GM18870 (cell line): ENCODE data around the gene UVRAG.

Source experiments
- ATAC-seq: cut with Tn5 transposase; IDR thresholded peaks from one replicate; pipeline ENCODE4 v1.9.1; 2021; ENCODE audit warnings: moderate library complexity; ENCODE audit not compliant: unreplicated experiment

The UVRAG gene

DNA sequence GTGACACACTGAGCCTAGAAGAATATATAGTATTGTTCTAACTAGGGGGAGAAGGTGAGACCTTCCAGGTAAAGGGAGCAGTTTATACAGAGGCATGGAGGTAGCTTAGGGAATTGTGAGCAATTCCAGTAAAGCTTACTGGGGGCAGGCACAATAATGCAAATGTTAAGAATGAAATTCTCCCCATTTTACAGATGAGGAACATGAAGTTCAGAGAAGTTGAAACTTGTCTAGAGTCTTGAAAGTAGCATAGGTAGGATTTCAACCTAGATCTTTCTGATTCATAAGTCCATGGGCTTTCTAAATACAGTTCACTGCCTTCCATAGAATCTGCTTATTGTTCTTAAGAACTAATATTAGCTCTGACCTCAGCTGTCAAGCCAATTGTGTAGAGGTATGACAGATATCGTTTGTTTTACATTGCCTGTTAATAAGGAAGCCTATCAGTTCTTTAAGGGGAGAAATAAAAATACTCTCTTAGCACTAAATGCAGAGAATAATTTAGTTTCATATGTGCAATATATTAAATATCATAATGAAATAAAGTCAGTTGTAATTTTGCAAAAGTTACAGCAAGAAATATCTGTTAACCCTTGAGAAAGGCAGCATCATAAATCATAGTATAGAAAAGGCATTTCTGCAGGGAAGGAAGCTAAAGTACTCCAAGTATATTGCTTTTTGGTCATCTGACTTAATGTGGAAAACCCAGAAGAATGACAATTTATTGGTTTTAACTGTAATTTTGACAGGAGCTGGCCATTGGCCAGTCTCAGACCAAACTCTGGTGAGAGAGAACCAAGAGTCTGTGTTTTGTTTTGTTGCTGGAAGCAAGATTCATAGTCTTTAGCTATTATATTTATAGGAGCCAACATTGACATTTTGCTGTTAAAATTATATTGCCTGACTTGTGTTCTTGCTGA, 181.8 kb downstream of the UVRAG start:
- no peak for ATAC-seq

DNA sequence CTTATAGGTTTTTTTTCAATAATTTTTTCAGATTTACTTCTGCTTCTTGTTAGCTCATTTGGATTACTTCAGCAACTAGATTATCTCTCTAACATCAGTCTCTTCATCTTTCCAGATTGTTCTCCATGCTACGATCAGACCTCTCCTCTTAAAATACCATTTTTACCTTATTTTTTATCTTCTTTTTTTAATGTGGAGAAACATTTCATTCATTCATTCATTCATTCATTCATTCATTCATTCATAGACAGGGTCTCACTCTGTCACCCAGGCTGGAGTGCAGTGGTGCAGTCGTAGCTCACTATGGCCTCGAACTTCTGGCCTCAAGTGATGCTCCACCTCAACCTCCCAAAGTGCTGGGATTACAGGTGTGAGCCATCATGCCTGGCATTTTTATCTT, 189.4 kb downstream of the UVRAG start:
- no peak for ATAC-seq

DNA sequence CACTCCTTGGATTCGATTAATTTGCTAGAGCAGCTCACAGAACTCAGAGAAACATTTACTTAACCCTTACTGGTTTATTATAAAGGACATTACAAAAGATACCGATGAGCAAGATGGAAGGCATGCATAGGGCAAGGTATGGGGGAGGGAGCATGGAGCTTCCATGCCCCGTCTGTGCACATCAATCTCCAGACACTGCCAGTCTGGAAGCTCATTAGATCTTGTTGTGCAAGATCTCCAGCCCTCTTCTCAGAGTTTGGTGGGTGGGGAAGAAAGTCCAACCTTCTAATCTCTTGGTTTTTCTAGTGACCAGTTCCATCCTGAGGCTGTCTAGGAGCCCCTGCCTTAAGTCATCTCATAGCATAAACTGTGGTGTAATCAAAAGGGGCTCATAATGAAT, 190.7 kb downstream of the UVRAG start:
- no peak for ATAC-seq

- no peak for ATAC-seq
Observed at GRCh38 chr11:76007166-76007565, 192.2 kb downstream of the UVRAG start.

DNA sequence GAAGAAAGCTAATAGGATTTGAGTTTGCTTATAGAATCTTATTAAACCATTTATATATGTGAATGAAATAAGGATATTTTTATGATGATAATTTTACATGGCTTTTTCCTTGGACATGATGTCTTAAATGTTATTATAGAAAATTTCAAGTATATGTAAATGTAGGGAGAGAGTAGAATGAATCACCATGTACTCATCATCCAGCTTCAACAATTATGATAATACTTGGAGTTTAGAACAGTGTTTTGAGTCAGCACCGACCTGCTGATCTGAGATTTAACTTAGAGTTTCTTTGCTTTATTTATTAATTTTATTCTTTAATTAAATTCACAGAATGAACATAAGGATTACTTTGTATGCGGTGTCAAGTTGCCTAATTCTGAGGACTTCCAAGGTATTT, 193.5 kb downstream of the UVRAG start:
- no peak for ATAC-seq

DNA sequence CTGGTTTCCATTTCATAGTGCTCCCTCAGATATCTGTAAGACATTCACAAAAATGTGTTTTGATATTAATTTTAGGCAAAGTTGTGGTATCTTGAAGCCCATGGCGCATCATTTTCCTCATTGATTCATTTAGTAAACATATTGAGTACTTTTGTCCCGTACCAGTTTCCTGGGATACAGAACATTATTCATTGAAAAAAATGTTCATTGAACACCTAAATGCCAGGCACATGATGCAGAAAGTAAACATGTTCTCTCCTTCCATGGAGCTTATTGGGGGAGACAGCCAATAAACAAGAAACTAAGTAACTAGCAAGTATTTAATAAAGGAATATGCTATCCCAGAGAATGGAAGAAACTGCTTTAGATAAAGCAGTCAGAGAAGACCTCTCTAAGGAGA, 195.0 kb downstream of the UVRAG start:
- no peak for ATAC-seq

- ATAC-seq = no peak
Observed at GRCh38 chr11:76013526-76013925, 198.5 kb downstream of the UVRAG start.

DNA sequence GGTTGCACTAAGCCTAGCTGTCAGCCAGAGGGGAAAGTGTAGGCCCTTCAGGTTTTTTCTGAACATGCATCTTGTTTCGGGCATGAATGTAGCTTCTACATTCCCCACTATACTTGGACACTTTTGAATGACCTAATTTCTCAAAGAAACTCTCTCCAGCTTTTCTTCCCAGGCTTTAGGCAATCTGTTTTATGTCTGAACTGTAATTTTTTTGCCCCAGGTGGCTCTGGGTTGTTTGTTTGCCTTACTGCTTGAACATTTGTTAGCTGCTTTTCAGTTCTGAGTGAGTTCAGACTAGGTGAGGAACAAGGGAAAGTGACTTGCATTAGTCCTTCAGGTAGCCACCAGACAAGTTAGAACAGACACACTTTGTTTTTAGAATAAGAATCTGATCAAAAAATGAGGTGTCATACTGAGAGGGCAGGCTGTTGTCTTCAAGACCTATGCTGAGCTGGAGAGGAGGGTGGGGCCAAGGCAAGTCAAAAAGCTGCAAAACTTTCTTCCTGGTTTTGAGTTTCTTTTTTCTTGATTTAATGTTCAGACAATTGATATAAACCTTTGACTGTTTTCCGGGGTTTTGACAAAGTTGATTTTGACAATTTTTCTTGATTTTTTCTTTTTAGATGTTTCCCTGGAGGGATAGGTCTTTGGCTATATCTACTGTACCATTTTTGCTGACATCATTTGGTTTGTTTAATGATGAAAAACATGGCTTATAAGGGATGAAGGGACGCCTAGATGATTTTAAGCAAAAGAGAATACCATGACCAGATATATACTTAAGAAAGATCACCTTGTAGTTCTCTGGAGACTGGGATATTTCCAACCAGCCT, 208.4 kb downstream of the UVRAG start:
- ATAC-seq = no peak

DNA sequence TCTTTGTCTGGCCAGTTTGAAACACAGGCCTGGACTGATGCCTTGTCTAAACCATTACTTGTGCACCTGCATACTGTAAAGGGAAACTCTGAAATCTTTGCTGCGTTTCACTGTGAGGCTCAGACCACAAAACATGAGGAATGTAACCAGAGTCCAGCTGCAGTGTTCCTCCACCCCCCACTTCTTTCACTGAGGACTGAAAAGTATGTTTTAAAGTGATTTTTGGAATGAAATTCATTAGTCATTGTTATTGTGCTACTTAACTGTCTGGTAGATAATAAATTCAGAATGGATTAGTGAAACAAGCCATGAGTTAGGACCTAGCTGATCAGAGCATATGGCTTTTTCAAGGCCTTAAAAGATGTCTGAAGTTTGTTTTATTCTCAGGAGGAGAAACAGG, 210.1 kb downstream of the UVRAG start:
- ATAC-seq = no peak

- ATAC-seq = no peak
Observed at GRCh38 chr11:76025817-76026216, 210.8 kb downstream of the UVRAG start.

GRCh38 chr11:76026281-76026680, 211.3 kb downstream of the UVRAG start:
- no peak for ATAC-seq

- ATAC-seq = no peak
Observed at GRCh38 chr11:76026862-76027261, 211.9 kb downstream of the UVRAG start.

GRCh38 chr11:76030286-76030685, 215.3 kb downstream of the UVRAG start:
- no peak for ATAC-seq

DNA sequence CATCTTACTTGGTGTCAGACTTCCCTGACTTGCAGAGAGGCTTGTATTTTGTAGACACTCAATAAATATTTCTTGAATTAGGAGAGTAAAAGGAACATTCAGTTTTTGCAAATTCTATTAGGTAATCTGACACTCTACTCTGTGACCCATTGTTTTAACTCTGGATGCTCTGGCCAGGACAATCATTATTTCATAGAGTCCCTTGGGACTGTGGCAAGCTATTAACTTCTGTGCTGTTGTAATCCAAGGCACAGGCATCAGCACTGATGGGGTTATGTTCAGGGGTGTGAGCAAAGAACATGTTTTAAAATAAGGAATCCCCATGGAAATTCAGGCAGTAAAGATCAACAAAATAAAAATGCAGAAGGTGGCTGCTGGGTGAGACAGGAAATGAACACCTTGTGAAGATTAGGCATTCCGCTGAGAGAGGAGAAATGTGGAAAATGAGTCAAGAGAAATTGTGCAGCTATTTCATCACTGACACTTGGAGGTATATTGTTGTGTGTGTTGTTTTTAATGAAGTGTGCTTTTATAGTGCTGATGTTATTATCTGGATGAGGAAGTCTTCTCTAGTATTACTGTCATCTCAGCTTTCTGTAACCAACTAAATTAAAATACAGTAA, 216.1 kb downstream of the UVRAG start:
- no peak for ATAC-seq

DNA sequence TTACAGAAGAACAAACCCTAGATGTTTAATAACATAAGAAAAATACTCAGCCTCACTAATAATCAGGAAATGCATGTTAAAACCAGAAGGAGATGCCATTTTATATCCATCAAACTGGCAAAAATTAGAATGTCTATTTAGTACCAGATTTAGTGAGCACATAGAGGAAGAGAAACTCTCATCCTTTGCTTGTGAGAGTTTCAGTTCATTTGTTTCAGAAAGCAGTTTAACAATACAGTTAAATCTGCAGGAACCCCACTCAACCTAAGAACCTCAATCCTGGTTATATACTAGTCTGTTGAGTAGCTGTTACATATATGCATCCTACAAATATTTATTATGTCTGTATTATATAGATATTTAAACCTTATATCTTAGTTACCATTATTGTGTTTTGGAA, 218.7 kb downstream of the UVRAG start:
- no peak for ATAC-seq

DNA sequence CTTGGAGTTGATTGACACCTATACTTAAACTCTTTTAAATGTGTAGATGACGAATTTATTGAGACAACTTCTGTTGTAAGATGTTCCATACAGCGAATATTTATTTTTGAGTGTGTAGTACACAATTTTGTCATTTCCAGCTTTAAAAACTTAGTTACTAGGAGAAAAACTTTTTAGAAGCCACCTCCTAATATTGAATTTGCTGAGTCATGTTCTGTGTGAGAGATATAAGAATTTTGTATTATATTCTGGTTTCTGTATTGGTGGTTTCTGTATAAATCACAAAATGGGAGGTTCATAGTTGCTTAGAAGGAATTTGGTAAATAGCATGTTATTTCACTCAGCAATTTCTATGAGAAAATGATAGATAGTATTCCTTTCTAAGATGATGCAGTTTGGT, 220.0 kb downstream of the UVRAG start:
- no peak for ATAC-seq

DNA sequence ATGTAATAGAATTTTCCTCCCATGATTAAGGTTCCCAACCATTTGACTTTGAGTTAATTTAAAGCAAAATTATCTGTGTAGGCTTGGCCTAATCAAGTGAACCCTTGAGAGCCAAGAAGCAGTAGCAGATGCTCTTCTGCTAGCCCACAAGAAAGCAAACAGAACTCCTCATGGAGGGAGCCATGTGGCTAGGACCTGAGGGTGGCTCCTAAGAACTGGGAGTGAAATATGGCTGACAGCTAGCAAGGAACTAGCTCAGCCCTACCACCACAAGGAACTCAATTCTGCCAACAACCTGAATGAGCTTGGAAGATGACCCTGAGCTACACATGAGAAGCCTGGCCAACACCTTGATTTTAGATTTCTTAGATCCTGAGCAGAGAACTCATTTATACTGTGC, 223.6 kb downstream of the UVRAG start:
- ATAC-seq = no peak

GRCh38 chr11:76041208-76041607, 226.2 kb downstream of the UVRAG start:
- no peak for ATAC-seq

GRCh38 chr11:76044750-76045320, 229.8 kb downstream of the UVRAG start:
- no peak for ATAC-seq

- ATAC-seq = no peak
Observed at GRCh38 chr11:76047231-76047630, 232.2 kb downstream of the UVRAG start.

DNA sequence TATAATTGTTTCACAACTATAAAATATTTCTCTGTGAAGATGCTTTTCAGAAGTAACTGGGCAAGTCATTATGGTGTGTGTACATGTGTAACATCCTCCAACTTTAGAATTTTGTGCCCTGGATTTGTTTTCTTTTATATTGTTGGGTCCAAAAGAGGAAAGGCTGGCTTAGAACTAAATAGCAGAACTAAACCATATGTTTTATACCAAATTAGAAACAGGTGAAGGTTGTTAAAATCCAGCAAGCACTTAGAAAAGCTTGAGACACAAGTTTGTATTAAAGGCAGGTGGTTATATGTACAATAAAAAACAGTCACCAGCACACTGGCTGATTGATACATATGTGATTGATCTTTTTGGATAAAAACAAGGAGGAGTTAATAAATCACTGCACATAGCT, 232.8 kb downstream of the UVRAG start:
- no peak for ATAC-seq
